GM21526 (cell line): ENCODE measurements around the gene RTP5.
A peak's percentile ranks its signal among the peaks of the same experiment; 100 is the strongest.
"Not testable (repeated sequence)": the region's sequence is repeated elsewhere in the genome, so short reads cannot be mapped to it uniquely, and the experiment has no call there.

ENCODE experiments used
- ATAC-seq: cut with Tn5 transposase; IDR thresholded peaks from one replicate; pipeline ENCODE4 v1.9.1; 2021; ENCODE audit warnings: moderate library complexity; ENCODE audit not compliant: unreplicated experiment, low FRiP score

The RTP5 gene

GRCh38 chr2:241868661-241869081 is 858 bp upstream of the RTP5 start:
- no peak for ATAC-seq

- ATAC-seq, result no peak
These were observed 582 bp downstream of the RTP5 start for GRCh38 chr2:241870081-241870541.

- no peak for ATAC-seq
These were observed 1.3 kb downstream of the RTP5 start for GRCh38 chr2:241870611-241871537.

GRCh38 chr2:241871538-241872312 is 2.2 kb downstream of the RTP5 start:
- no peak for ATAC-seq

GRCh38 chr2:241872313-241872642 is 2.7 kb downstream of the RTP5 start:
- no peak for ATAC-seq

GRCh38 chr2:241873081-241873802 is 3.7 kb downstream of the RTP5 start:
- ATAC-seq, result no peak

DNA sequence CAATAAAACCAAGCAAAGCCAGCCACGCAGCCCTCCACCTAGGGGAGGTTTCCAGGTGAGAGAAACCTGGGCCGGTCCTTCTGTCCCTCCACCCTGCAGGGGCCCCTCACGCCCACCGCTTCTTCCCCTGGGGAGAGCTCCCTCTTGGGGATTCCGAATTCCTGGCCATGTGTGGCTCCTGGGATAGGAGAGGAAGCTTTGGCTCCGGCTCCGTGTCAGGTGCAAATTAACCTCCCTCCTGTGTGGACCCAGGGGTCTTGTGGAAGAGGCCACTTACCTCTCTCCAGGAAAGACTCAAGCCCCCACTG is 4.2 kb downstream of the RTP5 start:
- no peak for ATAC-seq

DNA sequence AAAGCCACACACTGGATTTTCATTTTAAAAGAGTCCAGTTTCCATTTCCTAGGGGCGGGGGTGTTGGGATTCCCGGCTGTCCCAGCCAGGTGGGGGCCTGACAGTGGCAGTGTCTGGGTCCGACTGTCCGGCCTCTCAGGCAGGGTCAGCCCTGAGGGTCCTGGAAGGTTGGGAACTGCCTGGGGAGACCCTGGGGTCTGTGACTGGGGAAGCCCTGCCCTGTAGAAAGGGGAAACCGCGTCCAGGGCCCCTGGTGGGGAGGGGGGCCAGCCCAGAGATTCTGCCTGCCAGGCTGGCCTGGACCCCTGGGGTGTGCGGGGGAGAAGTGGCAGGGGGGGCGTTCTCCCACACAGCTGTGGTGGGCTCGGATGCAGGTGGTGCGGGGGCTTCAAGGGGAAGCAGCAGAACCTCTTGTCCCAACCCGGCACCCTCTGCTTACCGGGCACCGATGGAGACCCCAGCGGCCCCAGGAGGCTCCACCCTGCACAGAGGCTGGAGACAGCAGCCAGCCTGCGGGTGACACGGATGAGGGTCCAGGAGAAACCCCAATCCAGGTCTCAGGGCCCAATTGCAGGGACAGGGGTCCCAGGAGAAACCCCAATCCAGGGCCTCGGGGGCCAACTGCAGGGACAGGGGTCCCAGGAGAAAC is 4.9 kb downstream of the RTP5 start:
- ATAC-seq, result no peak

DNA sequence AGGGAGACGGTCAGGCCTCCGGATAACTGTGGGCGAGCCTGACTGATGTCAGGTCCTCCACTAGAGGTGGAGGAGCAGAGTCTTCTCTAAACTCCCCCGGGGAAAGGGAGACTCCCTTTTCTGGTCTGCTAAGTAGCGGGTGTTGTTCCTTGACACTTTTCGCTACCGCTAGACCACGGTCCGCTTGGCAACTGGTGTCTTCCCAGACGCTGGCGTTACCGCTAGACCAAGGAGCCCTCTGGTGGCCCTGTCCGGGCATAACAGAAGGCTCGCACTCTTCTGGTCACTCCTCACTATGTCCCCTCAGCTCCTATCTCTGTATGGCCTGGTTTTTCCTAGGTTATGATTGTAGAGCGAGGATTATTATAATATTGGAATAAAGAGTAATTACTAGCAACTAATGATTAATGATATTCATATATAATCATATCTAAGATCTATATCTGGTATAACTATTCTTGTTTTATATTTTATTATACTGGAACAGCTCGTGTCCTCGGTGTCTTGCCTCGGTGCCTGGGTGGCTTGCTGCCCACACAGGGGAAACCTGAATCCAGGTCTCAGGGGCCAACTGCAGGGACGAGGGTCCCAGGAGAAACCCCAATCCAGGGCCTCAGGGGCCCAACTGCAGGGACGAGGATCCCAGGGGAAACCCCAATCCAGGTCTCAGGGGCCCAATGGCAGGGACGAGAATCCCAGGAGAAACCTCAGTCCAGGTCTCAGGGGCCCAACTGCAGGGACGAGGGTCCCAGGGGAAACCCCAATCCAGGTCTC is 6.4 kb downstream of the RTP5 start:
- ATAC-seq, result not testable (repeated sequence)

DNA sequence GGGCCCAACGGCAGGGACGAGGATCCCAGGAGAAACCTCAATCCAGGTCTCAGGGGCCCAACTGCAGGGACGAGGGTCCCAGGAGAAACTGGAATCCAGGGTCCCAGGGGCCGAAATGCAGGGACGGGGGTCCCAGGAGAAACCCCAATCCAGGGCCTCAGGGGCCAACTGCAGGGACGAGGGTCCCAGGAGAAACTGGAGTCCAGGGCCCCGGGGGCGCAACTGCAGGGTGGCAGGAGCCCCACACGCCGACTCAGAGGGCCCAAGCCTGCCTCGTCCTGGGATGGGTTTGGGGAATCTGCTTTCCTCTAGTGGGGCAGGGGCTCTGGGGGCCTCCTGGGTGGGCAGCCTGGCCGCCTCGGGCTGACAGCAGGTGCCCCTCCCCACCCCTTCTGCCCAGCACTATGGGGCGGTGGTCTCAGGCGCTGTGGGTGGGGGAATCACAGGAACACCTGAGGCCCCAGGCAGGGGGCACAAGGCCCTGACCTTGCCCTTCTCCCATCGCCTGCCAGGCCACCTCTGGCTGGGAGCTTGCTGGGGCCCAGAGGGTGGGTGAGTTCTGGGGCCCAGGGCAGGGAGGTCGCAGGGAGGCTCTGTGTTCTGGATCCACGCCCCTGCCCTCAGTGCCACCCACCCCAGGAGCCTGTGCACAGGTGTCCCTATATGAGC is 7.1 kb downstream of the RTP5 start:
- no peak for ATAC-seq

- ATAC-seq, result no peak
These were observed 7.7 kb downstream of the RTP5 start for GRCh38 chr2:241877197-241877685.

DNA sequence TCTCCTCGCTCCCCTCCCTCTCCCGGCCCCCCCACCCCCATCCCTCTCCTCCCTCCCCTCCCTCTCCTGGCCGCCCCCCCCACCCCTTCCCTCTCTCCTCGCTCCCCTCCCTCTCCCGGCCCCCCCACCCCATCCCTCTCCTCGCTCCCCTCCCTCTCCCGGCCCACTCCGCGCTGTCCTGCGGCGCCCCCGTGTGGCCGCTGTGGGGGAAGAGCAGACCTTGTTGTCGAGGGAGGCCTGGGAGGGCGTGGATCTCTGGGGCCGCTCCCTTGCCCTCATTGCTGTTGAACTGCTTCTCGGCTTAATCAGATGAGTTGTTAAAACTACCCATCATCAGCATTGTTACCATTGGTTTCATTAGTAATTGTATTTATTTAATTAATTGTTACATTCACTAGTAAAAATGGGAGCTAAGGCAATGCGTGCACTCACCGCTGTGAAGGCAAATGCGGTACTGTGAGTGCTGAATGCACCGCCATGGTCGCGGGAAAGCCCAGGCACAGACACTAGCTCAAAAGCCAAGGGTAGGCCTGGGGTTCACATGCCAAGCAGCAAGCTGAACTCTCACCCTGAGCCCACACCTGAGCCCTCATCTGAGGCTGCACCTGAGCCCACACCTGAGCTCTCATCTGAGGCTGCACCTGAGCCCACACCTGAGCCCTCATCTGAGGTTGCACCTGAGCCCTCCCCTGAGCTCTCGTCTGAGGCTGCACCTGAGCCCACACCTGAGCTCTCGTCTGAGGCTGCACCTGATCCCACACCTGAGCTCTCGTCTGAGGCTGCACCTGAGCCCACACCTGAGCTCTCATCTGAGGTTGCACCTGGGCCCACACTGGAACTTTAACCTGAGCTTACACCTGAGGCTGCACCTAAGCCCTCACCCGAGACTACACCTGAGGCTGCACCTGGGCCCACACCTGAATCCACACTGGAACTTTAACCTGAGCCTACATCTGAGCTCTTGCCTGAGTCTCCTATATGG is 8.8 kb downstream of the RTP5 start:
- no peak for ATAC-seq

GRCh38 chr2:241879326-241879725 is 9.8 kb downstream of the RTP5 start:
- no peak for ATAC-seq

- ATAC-seq, result no peak
These were observed 11.0 kb downstream of the RTP5 start for GRCh38 chr2:241880311-241881073.

GRCh38 chr2:241882091-241882625 is 12.6 kb downstream of the RTP5 start:
- peak; percentile 63 for ATAC-seq

DNA sequence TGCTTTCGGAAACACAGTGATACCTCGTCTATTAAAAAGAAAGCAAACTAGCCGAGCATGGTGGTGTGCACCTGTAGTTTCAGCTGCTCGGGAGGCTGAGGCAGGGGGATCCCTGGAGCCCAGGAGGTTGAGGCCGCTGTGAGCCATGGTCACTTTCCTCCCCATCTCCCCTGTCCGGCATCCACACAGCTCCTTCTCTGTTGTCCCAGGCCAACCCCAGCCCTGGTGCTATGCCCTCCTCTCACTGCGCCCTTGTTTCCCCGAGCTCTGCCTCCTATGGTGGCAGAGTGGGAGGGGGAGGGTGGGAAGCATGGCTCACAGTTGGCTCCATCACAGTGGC is 15.4 kb downstream of the RTP5 start:
- no peak for ATAC-seq

DNA sequence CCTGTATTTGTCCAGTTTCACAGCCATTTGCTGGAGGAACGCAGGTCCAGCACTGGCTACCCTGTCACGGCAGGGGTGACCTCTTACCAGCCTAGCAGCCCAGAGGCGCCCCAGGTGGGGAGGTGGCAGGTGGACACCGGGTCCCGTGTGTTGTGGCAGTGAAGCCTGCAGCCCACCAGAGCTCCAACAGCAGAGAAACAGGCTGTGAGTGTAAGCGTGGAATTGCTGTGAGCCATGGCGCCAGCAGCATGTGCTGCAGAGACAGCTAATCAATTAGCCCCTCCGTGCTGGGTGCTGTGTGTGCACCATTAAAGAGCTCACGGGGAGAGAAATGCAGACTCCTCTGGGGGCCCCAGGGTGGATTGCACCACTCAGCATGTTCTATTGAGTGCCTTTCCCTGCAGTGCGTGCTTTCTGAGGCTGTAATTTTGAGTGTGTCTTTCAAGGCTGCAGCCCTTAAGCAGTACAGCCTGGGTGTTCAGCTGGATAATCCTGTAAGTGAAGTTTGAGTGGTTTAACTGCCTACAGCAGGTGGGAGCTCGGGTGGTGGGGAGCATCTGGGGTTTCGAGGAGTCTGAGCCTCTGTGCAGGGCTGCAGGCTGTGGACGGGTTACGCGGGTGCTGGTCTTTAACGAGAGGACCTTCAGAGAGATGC is 15.9 kb downstream of the RTP5 start:
- ATAC-seq, result no peak
